HCT116 (cell line): Measurements from ENCODE around the gene DLG4. TPM values are rescaled to one million over a fixed set of nuclear protein-coding genes. Genes with fewer than 3 reads are reported as not detected.

ENCODE experiments used
- ATAC-seq: fragments of 200-7000 bp; cut with Tn5 transposase; 2 replicates; pipeline ENCODE4 v1.9.1; 2020; ENCODE audit warnings: mild to moderate bottlenecking, moderate library complexity
- BruUV-seq: library from RNA; stranded (reverse); fragments of 400-500 nt; replicated peaks from 2 replicates; lab custom pipeline; 2021; lab: Mats Ljungman, UMichigan
- CTCF ChIA-PET: fragments of 300-600 bp; sonication (Branson Sonifier 250); formaldehyde crosslinking; loops from one replicate; lab custom pipeline; 2021; ENCODE audit warnings: antibody characterized with exemption; lab: Charles Lee
- POLR2A ChIA-PET: fragments of 300-600, 350-600 bp; sonication (Branson Sonifier 250); formaldehyde crosslinking; loops from one replicate; lab custom pipeline; 2021; ENCODE audit warnings: antibody characterized with exemption; lab: Charles Lee
- RAD21 ChIA-PET, 2 experiments: fragments of 300-600 bp; sonication (Branson Sonifier 250); formaldehyde crosslinking; loops; one replicate each; lab custom pipeline; 2023; ENCODE audit warnings: low total read pairs in 2 of 2; ENCODE audit not compliant: uncharacterized antibody in 2 of 2, unreplicated experiment in 2 of 2, low non-redundant PET in 1 of 2; lab: Charles Lee
- DNase-seq: peaks from one replicate; pipeline ENCODE4 v3.0.0-alpha.2; 2010; ENCODE audit warnings: low read depth, low spot score
- H2AFZ ChIP-seq: fragments of 200-600 bp; shearing (Covaris generic), sonication (generic); 2 replicates; pipeline ENCODE4 v1.6.1; 2017; ENCODE audit warnings: low read depth, mixed run types, mixed read lengths, antibody characterized with exemption, low read length; ENCODE audit not compliant: poor library complexity, severe bottlenecking
- H3K27ac ChIP-seq: 2 replicates; pipeline ENCODE4 v1.5.1; 2012; ENCODE audit warnings: low read depth, low read length
- H3K27me3 ChIP-seq: fragments of 200-600 bp; sonication (generic); 2 replicates; pipeline ENCODE4 v1.6.1; 2016; ENCODE audit warnings: mixed run types, low read length, mixed read lengths; ENCODE audit not compliant: insufficient read depth
- H3K36me3 ChIP-seq, 2 experiments: fragments of 200-500 bp in 1 of 2; fragments of 200-600 bp in 1 of 2; sonication (Bioruptor generic) in 1 of 2; sonication (generic) in 1 of 2; 2 replicates each; pipeline versions ENCODE4 v1.5.1 to v1.6.1; 2014 to 2016; ENCODE audit warnings: low read length in 2 of 2, inconsistent platforms in 1 of 2, mixed read lengths in 1 of 2, mixed run types in 1 of 2; ENCODE audit not compliant: insufficient read depth in 2 of 2, control insufficient read depth in 1 of 2
- H3K4me1 ChIP-seq, 2 experiments: fragments of 200-600 bp in 1 of 2; sonication (generic) in 1 of 2; 2 replicates each; pipeline versions ENCODE4 v1.5.1 to v1.6.1; 2012 to 2017; ENCODE audit warnings: low read length in 2 of 2, inconsistent platforms in 1 of 2, mild to moderate bottlenecking in 1 of 2, mixed read lengths in 1 of 2, mixed run types in 1 of 2, moderate library complexity in 1 of 2; ENCODE audit not compliant: insufficient read depth in 2 of 2, control insufficient read depth in 1 of 2
- H3K4me2 ChIP-seq: fragments of 200-600 bp; sonication (generic); 2 replicates; pipeline ENCODE4 v1.6.1; 2017; ENCODE audit warnings: mixed run types, low read length, mixed read lengths
- H3K4me3 ChIP-seq, 2 experiments: fragments of 200-600 bp in 1 of 2; sonication (generic) in 1 of 2; replicated peaks in 1 of 2; 2 replicates each; pipeline ENCODE4 v1.5.1; 2011 to 2016; ENCODE audit warnings: low read length in 2 of 2, control low read depth in 1 of 2, low read depth in 1 of 2, mild to moderate bottlenecking in 1 of 2, mixed read lengths in 1 of 2, mixed run types in 1 of 2
- H3K79me2 ChIP-seq: fragments of 200-600 bp; sonication (generic); 2 replicates; pipeline ENCODE4 v1.6.1; 2017; ENCODE audit warnings: mild to moderate bottlenecking, mixed run types, low read length, moderate library complexity, mixed read lengths; ENCODE audit not compliant: insufficient read depth
- H3K9ac ChIP-seq: fragments of 200-600 bp; sonication (generic); 2 replicates; pipeline ENCODE4 v1.6.1; 2016; ENCODE audit warnings: low read length, mixed read lengths
- H3K9me2 ChIP-seq: fragments of 200-600 bp; sonication (generic), shearing (Covaris generic); 2 replicates; pipeline ENCODE4 v1.6.1; 2017; ENCODE audit warnings: mixed run types, mild to moderate bottlenecking, moderate library complexity; ENCODE audit not compliant: insufficient read depth
- H3K9me3 ChIP-seq, 2 experiments: fragments of 200-500 bp in 1 of 2; fragments of 200-600 bp in 1 of 2; sonication (Bioruptor generic) in 1 of 2; sonication (generic) in 1 of 2; 2 replicates each; pipeline ENCODE4 v1.6.1; 2014 to 2017; ENCODE audit warnings: low read length in 2 of 2, mixed read lengths in 2 of 2, inconsistent platforms in 1 of 2, low read depth in 1 of 2, mild to moderate bottlenecking in 1 of 2, mixed run types in 1 of 2, moderate library complexity in 1 of 2; ENCODE audit not compliant: control insufficient read depth in 1 of 2, insufficient read depth in 1 of 2
- H4K20me1 ChIP-seq: fragments of 200-600 bp; sonication (generic), shearing (Covaris generic); 2 replicates; pipeline ENCODE4 v1.6.1; 2017; ENCODE audit warnings: mixed run types, mild to moderate bottlenecking, moderate library complexity; ENCODE audit not compliant: insufficient read depth
- JUND ChIP-seq: IDR thresholded peaks from 2 replicates; pipeline ENCODE4 v1.6.1; 2012
- REST ChIP-seq: IDR thresholded peaks from 2 replicates; pipeline ENCODE4 v1.6.1; 2012; ENCODE audit warnings: low read depth
- SIN3A ChIP-seq: IDR thresholded peaks from 2 replicates; pipeline ENCODE4 v1.6.1; 2012; ENCODE audit warnings: low read depth
- SRF ChIP-seq: IDR thresholded peaks from 2 replicates; pipeline ENCODE4 v1.6.1; 2012; ENCODE audit warnings: low read depth
- ZFX ChIP-seq: fragments of 450-650 bp; IDR thresholded peaks from 2 replicates; pipeline ENCODE4 v1.6.1; 2017
- ZNF274 ChIP-seq: fragments of 200-500 bp; sonication (Bioruptor generic); IDR thresholded peaks from 2 replicates; pipeline ENCODE4 v1.6.1; 2014; ENCODE audit warnings: mild to moderate bottlenecking, low read depth, low read length, inconsistent platforms
- intact Hi-C: fragments of 100-400 bp; cut with micrococcal nuclease; formaldehyde crosslinking; loops from 2 replicates; pipeline ENCODE4 v1.10.0; 2022
- total RNA-seq: library from RNA; stranded (reverse); gene quantifications from one replicate; pipeline ENCODE4 v1.2.1, GENCODE V29; 2021; ENCODE audit not compliant: unreplicated experiment

The DLG4 gene
- total RNA-seq, 1 experiment from 2014 or later, result 15.0 TPM

- ChIA-PET CTCF (no interaction called here), RAD21 (no interaction called here), POLR2A (no interaction called here)
- Histone ChIP-seq H3K27ac (no peak overlapping the region), H4K20me1 (no peaks in the 10 kb centered on the region), H3K4me3 (no peak overlapping the region), H3K9ac (no peak overlapping the region), H3K27me3 (no peaks in the 10 kb centered on the region), H3K4me1 (peaks cover 4 to 17% of the 10 kb centered on the region in 2 experiments; a peak in 2 of 4 replicates), H3K79me2 (no peaks in the 10 kb centered on the region), H3K36me3 (no peaks in the 10 kb centered on the region), H2AFZ (no peak overlapping the region), H3K9me2 (no peaks in the 10 kb centered on the region), H3K9me3 (no peaks in the 10 kb centered on the region), H3K4me2 (no peak overlapping the region)
- TF ChIP-seq ZNF274, result no peak
- TF ChIP-seq REST, result no peak
- BruUV-seq, result no TSS peak
- intact Hi-C loops, result no loop called here
- ATAC-seq (no peak), DNase-seq (no peak)
Observed at GRCh38 chr17:7196651-7197401, 22.8 kb downstream of the DLG4 start.

GRCh38 chr17:7195971-7196370, 23.7 kb downstream of the DLG4 start:
- H3K27me3 ChIP-seq, result no peaks in the 10 kb centered on the region
- H3K4me3 ChIP-seq, result no peak overlapping the region
- POLR2A ChIA-PET, result no interaction called here
- no peak for TF ChIP-seq SIN3A
- no peak for TF ChIP-seq ZFX
- TF ChIP-seq JUND, result no peak
- TF ChIP-seq SRF, result no peak
- TF ChIP-seq, all 23 proteins: peak for 0
- H3K9me2 ChIP-seq, result no peaks in the 10 kb centered on the region
- peaks cover 4 to 14% of the 10 kb centered on the region in 2 experiments; a peak in 2 of 4 replicates for H3K4me1 ChIP-seq
- no peak overlapping the region for H3K4me2 ChIP-seq
- H3K9me3 ChIP-seq, result no peaks in the 10 kb centered on the region
- H3K27ac ChIP-seq, result no peak overlapping the region
- no TSS peak for BruUV-seq
- CTCF ChIA-PET, result no interaction called here
- ATAC-seq (no peak), DNase-seq (no peak)
- H3K36me3 ChIP-seq, result no peaks in the 10 kb centered on the region
- no peak overlapping the region for H3K9ac ChIP-seq
- H2AFZ ChIP-seq, result no peak overlapping the region
- H4K20me1 ChIP-seq, result no peaks in the 10 kb centered on the region
- intact Hi-C loops, result no loop called here
- RAD21 ChIA-PET, result no interaction called here
- no peaks in the 10 kb centered on the region for H3K79me2 ChIP-seq
